Pulmonary artery endothelial cell (primary cell): ENCODE measurements around the gene MBD5. TPM values are rescaled to one million over a fixed set of nuclear protein-coding genes. Genes with fewer than 3 reads are reported as not detected.

ENCODE experiments used
- DNase-seq: peaks from one replicate; pipeline ENCODE4 v3.0.0-alpha.2; 2011; ENCODE audit warnings: low read depth, low spot score
- total RNA-seq: library from RNA; depleted of rRNA; stranded (reverse); fragments of >200 nt; gene quantifications from 2 replicates; pipeline ENCODE4 v1.2.3, GENCODE V29; 2014

Gene MBD5
- total RNA-seq, 1 donor from 2014 or later = 7.3 TPM

- no peak for DNase-seq
These were observed 197.6 kb downstream of the MBD5 start for GRCh38 chr2:148218326-148219075.

- DNase-seq = no peak
These were observed 200.3 kb downstream of the MBD5 start for GRCh38 chr2:148221166-148221565.

- DNase-seq = no peak
These were observed 201.0 kb downstream of the MBD5 start for GRCh38 chr2:148221926-148222325.

GRCh38 chr2:148231858-148232257, 211.0 kb downstream of the MBD5 start:
- DNase-seq = no peak

GRCh38 chr2:148234143-148234542, 213.3 kb downstream of the MBD5 start:
- DNase-seq = no peak

GRCh38 chr2:148237911-148238310, 217.0 kb downstream of the MBD5 start:
- no peak for DNase-seq

- no peak for DNase-seq
These were observed 217.7 kb downstream of the MBD5 start for GRCh38 chr2:148238561-148238960.

GRCh38 chr2:148240838-148241237, 219.9 kb downstream of the MBD5 start:
- no peak for DNase-seq

- no peak for DNase-seq
These were observed 223.9 kb downstream of the MBD5 start for GRCh38 chr2:148244593-148245292.

- DNase-seq = no peak
These were observed 231.1 kb downstream of the MBD5 start for GRCh38 chr2:148251993-148252392.

GRCh38 chr2:148252646-148253045, 231.8 kb downstream of the MBD5 start:
- DNase-seq = no peak

- no peak for DNase-seq
These were observed 232.8 kb downstream of the MBD5 start for GRCh38 chr2:148253685-148254084.

GRCh38 chr2:148255929-148256328, 235.0 kb downstream of the MBD5 start:
- no peak for DNase-seq

- no peak for DNase-seq
These were observed 236.4 kb downstream of the MBD5 start for GRCh38 chr2:148257276-148257675.

GRCh38 chr2:148258124-148258523, 237.2 kb downstream of the MBD5 start:
- DNase-seq = no peak

- no peak for DNase-seq
These were observed 238.8 kb downstream of the MBD5 start for GRCh38 chr2:148259674-148260073.

- no peak for DNase-seq
These were observed 243.0 kb downstream of the MBD5 start for GRCh38 chr2:148263890-148264289.

- no peak for DNase-seq
These were observed 252.3 kb downstream of the MBD5 start for GRCh38 chr2:148273158-148273691.

- no peak for DNase-seq
These were observed 258.3 kb downstream of the MBD5 start for GRCh38 chr2:148279216-148279615.

- DNase-seq = no peak
These were observed 261.3 kb downstream of the MBD5 start for GRCh38 chr2:148282201-148282600.

GRCh38 chr2:148292431-148292830, 271.5 kb downstream of the MBD5 start:
- no peak for DNase-seq

- DNase-seq = no peak
These were observed 277.3 kb downstream of the MBD5 start for GRCh38 chr2:148298196-148298595.

- no peak for DNase-seq
These were observed 278.7 kb downstream of the MBD5 start for GRCh38 chr2:148299616-148300015.
